HepG2 (cell line): Measurements from ENCODE around the gene PRMT7. TPM values are rescaled to one million over a fixed set of nuclear protein-coding genes. Genes with fewer than 3 reads are reported as not detected.

Source experiments
- ATAC-seq: fragments of 200-7000 bp; cut with Tn5 transposase; 3 replicates; pipeline ENCODE4 v1.9.1; 2020; ENCODE audit warnings: mild to moderate bottlenecking, moderate library complexity
- BruUV-seq: library from RNA; stranded (reverse); fragments of 400-500 nt; replicated peaks from 2 replicates; lab custom pipeline; 2021; lab: Mats Ljungman, UMichigan
- CTCF ChIA-PET: fragments of 300-600 bp; formaldehyde crosslinking; extraction: SDS; loops from one replicate; lab custom pipeline; 2021; ENCODE audit warnings: low total read pairs, inconsistent platforms, low intra/inter-chr PET ratio; lab: Yijun Ruan, JAX
- POLR2A ChIA-PET: fragments of 350-600 bp; sonication (Branson Sonifier 250); formaldehyde crosslinking; loops from one replicate; lab custom pipeline; 2020; ENCODE audit warnings: antibody characterized with exemption, inconsistent platforms; lab: Yijun Ruan, JAX
- DNase-seq: peaks from one replicate; pipeline ENCODE4 v3.0.0-alpha.2; 2015; ENCODE audit warnings: low spot score
- FAIRE-seq: peaks from 3 replicates; lab custom pipeline; 2011; peaks lifted over from hg19 to GRCh38; lab: Jason Lieb, UNC
- H2AFZ ChIP-seq: one replicate; pipeline ENCODE4 v1.6.1; 2011; ENCODE audit warnings: low read length, inconsistent platforms
- H3K27ac ChIP-seq: fragments of 300-600 bp; 3 replicates; pipeline ENCODE4 v1.8.0; 2011; ENCODE audit warnings: mixed run types, mild to moderate bottlenecking, mixed read lengths, low read length, inconsistent platforms; ENCODE audit not compliant: insufficient read depth; ENCODE audit errors: extremely low read length
- H3K27me3 ChIP-seq, 2 experiments: fragments of 200-600 bp in 1 of 2; 2 replicates in 1 of 2; 3 replicates in 1 of 2; pipeline versions ENCODE4 v1.6.0 to v1.8.0; 2011; ENCODE audit warnings: low read length in 2 of 2, mild to moderate bottlenecking in 2 of 2, moderate library complexity in 2 of 2, inconsistent platforms in 1 of 2; ENCODE audit not compliant: insufficient read depth in 2 of 2, control insufficient read depth in 1 of 2
- H3K36me3 ChIP-seq, 2 experiments: fragments of 200-600 bp in 1 of 2; replicated peaks in 1 of 2; 2 replicates in 1 of 2; 3 replicates in 1 of 2; pipeline versions ENCODE4 v1.5.1 to v1.8.0; 2011; ENCODE audit warnings: low read length in 2 of 2, inconsistent platforms in 1 of 2; ENCODE audit not compliant: insufficient read depth in 2 of 2, control insufficient read depth in 1 of 2
- H3K4me1 ChIP-seq: 2 replicates; pipeline ENCODE4 v1.5.1; 2012; ENCODE audit warnings: low read length, inconsistent platforms; ENCODE audit not compliant: insufficient read depth
- H3K4me2 ChIP-seq: 2 replicates; pipeline ENCODE4 v1.6.0; 2011; ENCODE audit warnings: low read depth, low read length, inconsistent platforms
- H3K4me3 ChIP-seq, 3 experiments: fragments of 200-600 bp in 1 of 3; sonication (generic), shearing (Covaris generic) in 1 of 3; replicated peaks in 1 of 3; 2 replicates each; pipeline ENCODE4 v1.5.1; 2011 to 2016; ENCODE audit warnings: low read length in 3 of 3, inconsistent platforms in 2 of 3, low read depth in 2 of 3, mild to moderate bottlenecking in 2 of 3, control low read depth in 1 of 3, mixed read lengths in 1 of 3; ENCODE audit not compliant: insufficient read depth in 1 of 3
- H3K79me2 ChIP-seq: one replicate; pipeline ENCODE4 v1.6.1; 2011; ENCODE audit warnings: low read length, inconsistent platforms; ENCODE audit not compliant: insufficient read depth
- H3K9ac ChIP-seq: 2 replicates; pipeline ENCODE4 v1.6.0; 2011; ENCODE audit warnings: mild to moderate bottlenecking, low read depth, low read length, inconsistent platforms; ENCODE audit not compliant: insufficient read depth
- H3K9me3 ChIP-seq: 2 replicates; pipeline ENCODE4 v1.5.1; 2012; ENCODE audit warnings: mild to moderate bottlenecking, low read length
- H4K20me1 ChIP-seq: 2 replicates; pipeline ENCODE4 v1.6.0; 2011; ENCODE audit warnings: inconsistent platforms, mild to moderate bottlenecking, low read length, moderate library complexity; ENCODE audit not compliant: insufficient read depth
- AGO1 ChIP-seq: fragments of 200-400 bp; formaldehyde crosslinking; IDR thresholded peaks from 2 replicates; pipeline ENCODE4 v1.6.1; 2017; ENCODE audit warnings: mild to moderate bottlenecking, low read depth, low read length, moderate library complexity; ENCODE audit not compliant: poor library complexity, severe bottlenecking
- CEBPZ ChIP-seq: IDR thresholded peaks from 2 replicates; pipeline ENCODE4 v1.6.1; 2012; ENCODE audit warnings: low read length, improper control_type of control experiment
- CHD4 ChIP-seq: fragments of 200-600 bp; sonication (generic); IDR thresholded peaks from 2 replicates; pipeline ENCODE4 v1.7.0; 2017; ENCODE audit warnings: mild to moderate bottlenecking, low read length, borderline replicate concordance
- KDM2A ChIP-seq: sonication (generic); formaldehyde crosslinking; IDR thresholded peaks from 2 replicates; pipeline ENCODE4 v1.4.0; 2020; ENCODE audit warnings: low read depth, missing genetic modification reagents, borderline replicate concordance
- MED8 ChIP-seq: sonication (generic); formaldehyde crosslinking; IDR thresholded peaks from 2 replicates; pipeline ENCODE4 v1.8.1; 2023; ENCODE audit warnings: mild to moderate bottlenecking, missing genetic modification reagents; ENCODE audit not compliant: insufficient replicate concordance
- MTF1 ChIP-seq: sonication (generic); formaldehyde crosslinking; IDR thresholded peaks from 2 replicates; pipeline ENCODE4 v1.5.0; 2020; ENCODE audit warnings: missing genetic modification reagents
- PCBP1 ChIP-seq: fragments of 200-400 bp; formaldehyde crosslinking; IDR thresholded peaks from 2 replicates; pipeline ENCODE4 v1.6.1; 2017; ENCODE audit warnings: mild to moderate bottlenecking, low read depth, low read length, borderline replicate concordance
- RXRB ChIP-seq: IDR thresholded peaks from 2 replicates; pipeline ENCODE4 v1.6.1; 2016; ENCODE audit warnings: borderline replicate concordance, missing genetic modification reagents, missing compliant biosample characterization
- TBX2 ChIP-seq: sonication (generic); formaldehyde crosslinking; IDR thresholded peaks from 2 replicates; pipeline ENCODE4 v1.5.0; 2020; ENCODE audit warnings: missing genetic modification reagents, mild to moderate bottlenecking, borderline replicate concordance
- ZNF225 ChIP-seq: sonication (generic); formaldehyde crosslinking; IDR thresholded peaks from 2 replicates; pipeline ENCODE4 v1.4.0; 2020; ENCODE audit warnings: mild to moderate bottlenecking, missing genetic modification reagents
- WGBS: methylation state at CpG from one replicate; pipeline ENCODE4 v1.1.6; 2017; ENCODE audit warnings: low lambda C conversion rate; 5-methylcytosine and 5-hydroxymethylcytosine counted together
- in situ Hi-C: cut with HindIII; loops from 2 replicates; pipeline ENCODE4 v1.10.0; 2017; ENCODE audit warnings: low pct_unique_long_range_greater_than_20kb; ENCODE audit not compliant: extremely low pct_ligation_motif_present
- intact Hi-C: fragments of 100-400 bp; cut with micrococcal nuclease; formaldehyde crosslinking; loops from one replicate; pipeline ENCODE4 v1.10.0; 2022; ENCODE audit not compliant: unreplicated experiment
- polyA plus RNA-seq, 8 experiments: library from polyadenylated mRNA; depleted of rRNA in 3 of 8; stranded (reverse) in 7 of 8; unstranded in 1 of 8; fragments of >200 nt; fragmentation: Illumina TruSeq in 4 of 8; extraction: Trizol in 4 of 8; gene quantifications; 2 replicates each; pipeline versions ENCODE4 v1.2.1 to v1.2.3, GENCODE V29; 2011 to 2016; ENCODE audit warnings: low read depth in 4 of 8, missing spikeins in 1 of 8, mixed read lengths in 1 of 8; ENCODE audit not compliant: insufficient read depth in 1 of 8
- total RNA-seq, 5 experiments: library from RNA; depleted of rRNA; stranded (reverse); fragments of >200 nt; fragmentation: Illumina TruSeq; extraction: Trizol; gene quantifications; 2 replicates each; pipeline ENCODE4 v1.2.3, GENCODE V29; 2016; ENCODE audit warnings: low read depth in 1 of 5

The PRMT7 gene
- total and polyA plus RNA-seq, 2 of the 13 experiments (the other 11 are each of a cell fraction or from before 2014, with no cell fraction given): 47.5 to 55.0 TPM

GRCh38 chr16:68362262-68362913 lies 51.6 kb downstream of the PRMT7 start:
- H2AFZ ChIP-seq: no peak overlapping the region
- no peaks in the 10 kb centered on the region for H3K79me2 ChIP-seq
- no peak overlapping the region for H3K4me2 ChIP-seq
- in situ Hi-C loops (no loop called here), intact Hi-C loops (no loop called here)
- no peak for DNase-seq
- BruUV-seq: no TSS peak
- no peak overlapping the region for H3K9ac ChIP-seq
- ATAC-seq: no peak
- no peak overlapping the region for H3K4me3 ChIP-seq
- H3K27ac ChIP-seq: no peak overlapping the region
- H3K36me3 ChIP-seq: peaks cover 5 to 13% of the 10 kb centered on the region in 2 experiments; a peak in 4 of 5 replicates
- peaks cover 6 to 26% of the 10 kb centered on the region in 2 experiments; a peak in 4 of 5 replicates for H3K27me3 ChIP-seq
- CTCF ChIA-PET: no interaction called here
- POLR2A ChIA-PET: no interaction called here
- FAIRE-seq: no peak
- peak; percentile 17 for TF ChIP-seq AGO1
- no peak for TF ChIP-seq PCBP1
- TF ChIP-seq RXRB: no peak
- TF ChIP-seq CHD4: no peak
- TF ChIP-seq ZNF225 (CRISPR knock-in tag): no peak
- peak; percentile 53; the same call in 1 of the 2 replicates for TF ChIP-seq KDM2A (CRISPR knock-in tag)
- 0 out of 2 replicates have a peak, but pooled peaks have one; percentile 38 for TF ChIP-seq TBX2 (CRISPR knock-in tag)
- peak; percentile 12 for TF ChIP-seq MED8 (CRISPR knock-in tag)
- no peak for TF ChIP-seq MTF1 (CRISPR knock-in tag)
- TF ChIP-seq CEBPZ: no peak
- H3K4me1 ChIP-seq: peaks cover 39% of the 10 kb centered on the region
- 76% methylated on average over 8 of the region's 8 CpGs for WGBS
- no peaks in the 10 kb centered on the region for H4K20me1 ChIP-seq
- no peaks in the 10 kb centered on the region for H3K9me3 ChIP-seq
